ENCODE results near the gene CEACAM4.

The CEACAM4 gene

GRCh38 chr19:41597600-41598041 is 29.3 kb downstream of the CEACAM4 start:
- Histone ChIP-seq H3K36me3 (ENCODE audit: low read length) (no peaks in the 10 kb centered on the region), H3K9ac (ENCODE audit: low read length) (no peak overlapping the region), H3F3A (ENCODE audit: insufficient read depth) (no peaks in the 10 kb centered on the region), H3K9me3 (ENCODE audit: insufficient read depth, low read length) (no peaks in the 10 kb centered on the region), H3K27ac (ENCODE audit: low read depth, low read length) (no peak overlapping the region), H3K4me2 (ENCODE audit: low read depth, low read length, poor library complexity, severe bottlenecking) (no peak overlapping the region), H3K9me2 (replicated peaks; ENCODE audit: insufficient read depth, low read length) (no peaks in the 10 kb centered on the region), H3K4me3 (ENCODE audit: insufficient read depth, low read length, poor library complexity, severe bottlenecking) (no peak overlapping the region), H4K20me1 (ENCODE audit: low read depth, low read length) (no peaks in the 10 kb centered on the region), H3K27me3 (ENCODE audit: low read length) (no peaks in the 10 kb centered on the region), H3K79me2 (ENCODE audit: insufficient read depth, low read length) (no peaks in the 10 kb centered on the region), H2AFZ (ENCODE audit: low read depth, low read length, severe bottlenecking) (no peak overlapping the region)
- TF ChIP-seq EZH2phosphoT487 (conservative IDR thresholded peaks at IDR 0.05; ENCODE audit: low read length): no peak
- TF ChIP-seq, protein P1, sequence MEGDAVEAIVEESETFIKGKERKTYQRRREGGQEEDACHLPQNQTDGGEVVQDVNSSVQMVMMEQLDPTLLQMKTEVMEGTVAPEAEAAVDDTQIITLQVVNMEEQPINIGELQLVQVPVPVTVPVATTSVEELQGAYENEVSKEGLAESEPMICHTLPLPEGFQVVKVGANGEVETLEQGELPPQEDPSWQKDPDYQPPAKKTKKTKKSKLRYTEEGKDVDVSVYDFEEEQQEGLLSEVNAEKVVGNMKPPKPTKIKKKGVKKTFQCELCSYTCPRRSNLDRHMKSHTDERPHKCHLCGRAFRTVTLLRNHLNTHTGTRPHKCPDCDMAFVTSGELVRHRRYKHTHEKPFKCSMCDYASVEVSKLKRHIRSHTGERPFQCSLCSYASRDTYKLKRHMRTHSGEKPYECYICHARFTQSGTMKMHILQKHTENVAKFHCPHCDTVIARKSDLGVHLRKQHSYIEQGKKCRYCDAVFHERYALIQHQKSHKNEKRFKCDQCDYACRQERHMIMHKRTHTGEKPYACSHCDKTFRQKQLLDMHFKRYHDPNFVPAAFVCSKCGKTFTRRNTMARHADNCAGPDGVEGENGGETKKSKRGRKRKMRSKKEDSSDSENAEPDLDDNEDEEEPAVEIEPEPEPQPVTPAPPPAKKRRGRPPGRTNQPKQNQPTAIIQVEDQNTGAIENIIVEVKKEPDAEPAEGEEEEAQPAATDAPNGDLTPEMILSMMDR (IDR thresholded peaks at IDR 0.05; ENCODE audit: insufficient read depth, low read length, poor library complexity, severe bottlenecking): peak; percentile 97

- Histone ChIP-seq H3F3A (ENCODE audit: insufficient read depth) (no peaks in the 10 kb centered on the region), H3K9me2 (replicated peaks; ENCODE audit: insufficient read depth, low read length) (no peaks in the 10 kb centered on the region), H3K9ac (ENCODE audit: low read length) (no peak overlapping the region), H4K20me1 (ENCODE audit: low read depth, low read length) (no peaks in the 10 kb centered on the region), H3K4me3 (ENCODE audit: insufficient read depth, low read length, poor library complexity, severe bottlenecking) (no peak overlapping the region), H3K9me3 (ENCODE audit: insufficient read depth, low read length) (no peaks in the 10 kb centered on the region), H2AFZ (ENCODE audit: low read depth, low read length, severe bottlenecking) (no peak overlapping the region), H3K79me2 (ENCODE audit: insufficient read depth, low read length) (no peaks in the 10 kb centered on the region), H3K4me2 (ENCODE audit: low read depth, low read length, poor library complexity, severe bottlenecking) (no peak overlapping the region), H3K36me3 (ENCODE audit: low read length) (no peaks in the 10 kb centered on the region), H3K27me3 (ENCODE audit: low read length) (no peaks in the 10 kb centered on the region), H3K27ac (ENCODE audit: low read depth, low read length) (no peak overlapping the region)
- TF ChIP-seq, protein P1 (IDR thresholded peaks at IDR 0.05; ENCODE audit: insufficient read depth, low read length, poor library complexity, severe bottlenecking): no peak
- TF ChIP-seq EZH2phosphoT487 (conservative IDR thresholded peaks at IDR 0.05; ENCODE audit: low read length): no peak
Measured at GRCh38 chr19:41595890-41596280, 31.0 kb downstream of the CEACAM4 start.

DNA sequence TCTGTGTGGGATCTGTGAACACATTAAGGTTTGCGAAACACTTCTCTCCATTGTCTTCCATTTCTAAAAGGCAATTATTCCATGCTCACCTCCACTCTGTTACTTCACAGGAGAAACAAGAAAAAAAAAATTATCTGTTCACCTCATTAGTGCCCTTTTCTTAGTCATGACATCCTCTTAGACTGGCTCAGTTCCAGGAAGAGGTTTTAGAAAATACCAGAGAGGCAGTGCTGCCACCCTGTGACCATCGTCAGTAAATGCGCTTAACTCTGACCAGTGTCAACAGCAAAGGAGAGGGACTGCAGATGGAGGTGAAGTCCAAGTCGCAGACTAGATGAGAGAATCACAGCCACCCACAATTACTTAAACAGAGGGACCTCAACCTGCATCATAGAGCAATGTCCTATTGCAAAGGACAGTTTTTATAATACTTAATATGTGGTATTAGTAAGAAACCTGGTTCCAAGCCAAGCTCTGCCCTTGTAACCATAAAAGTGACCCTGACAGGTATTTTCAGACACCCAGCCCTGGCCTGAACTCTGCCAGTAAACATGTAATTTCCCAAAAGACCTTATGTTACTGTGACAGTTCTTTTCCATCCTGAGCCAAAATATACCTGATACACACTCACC is 31.5 kb downstream of the CEACAM4 start:
- H3K79me2 ChIP-seq (ENCODE audit: insufficient read depth, low read length): no peaks in the 10 kb centered on the region
- H3K27me3 ChIP-seq (ENCODE audit: low read length): no peaks in the 10 kb centered on the region
- no peak overlapping the region for H3K9ac ChIP-seq (ENCODE audit: low read length)
- H3K36me3 ChIP-seq (ENCODE audit: low read length): no peaks in the 10 kb centered on the region
- H4K20me1 ChIP-seq (ENCODE audit: low read depth, low read length): no peaks in the 10 kb centered on the region
- no peak overlapping the region for H3K27ac ChIP-seq (ENCODE audit: low read depth, low read length)
- TF ChIP-seq EZH2phosphoT487 (conservative IDR thresholded peaks at IDR 0.05; ENCODE audit: low read length): no peak
- TF ChIP-seq, protein P1 (IDR thresholded peaks at IDR 0.05; ENCODE audit: insufficient read depth, low read length, poor library complexity, severe bottlenecking): peak; percentile 87
- no peak overlapping the region for H2AFZ ChIP-seq (ENCODE audit: low read depth, low read length, severe bottlenecking)
- H3K9me3 ChIP-seq (ENCODE audit: insufficient read depth, low read length): no peaks in the 10 kb centered on the region
- no peaks in the 10 kb centered on the region for H3K9me2 ChIP-seq (replicated peaks; ENCODE audit: insufficient read depth, low read length)
- H3F3A ChIP-seq (ENCODE audit: insufficient read depth): no peaks in the 10 kb centered on the region
- no peak overlapping the region for H3K4me2 ChIP-seq (ENCODE audit: low read depth, low read length, poor library complexity, severe bottlenecking)
- H3K4me3 ChIP-seq (ENCODE audit: insufficient read depth, low read length, poor library complexity, severe bottlenecking): no peak overlapping the region
